DMS79 treated with DMSO at 0.1 percent for 48 hours (cell line): ENCODE results near the gene OSTF1.

Source experiments
- DNase-seq: peaks from one replicate; lab custom pipeline; 2025; lab: John Stamatoyannopoulos, UW

OSTF1 gene

DNA sequence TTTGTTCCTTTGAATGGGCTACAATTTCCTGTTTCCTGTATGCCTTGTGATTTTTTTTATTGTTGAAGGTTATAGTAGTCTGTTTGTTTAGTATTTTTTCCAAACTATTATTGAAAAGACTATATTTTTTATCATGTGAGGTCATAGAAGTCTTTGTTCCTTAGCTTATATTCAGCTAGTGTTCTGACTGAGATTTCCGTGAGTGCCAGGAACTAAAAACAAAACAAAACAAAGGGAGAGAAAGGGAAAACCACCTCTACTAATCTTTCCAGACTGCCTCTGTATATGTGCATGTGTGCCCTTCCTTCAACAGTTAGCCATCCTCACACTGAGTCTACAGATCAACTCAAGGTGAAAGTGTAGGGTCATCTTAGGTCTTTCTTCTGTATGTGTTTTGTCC lies 79.0 kb downstream of the OSTF1 start:
- no peak for DNase-seq

DNA sequence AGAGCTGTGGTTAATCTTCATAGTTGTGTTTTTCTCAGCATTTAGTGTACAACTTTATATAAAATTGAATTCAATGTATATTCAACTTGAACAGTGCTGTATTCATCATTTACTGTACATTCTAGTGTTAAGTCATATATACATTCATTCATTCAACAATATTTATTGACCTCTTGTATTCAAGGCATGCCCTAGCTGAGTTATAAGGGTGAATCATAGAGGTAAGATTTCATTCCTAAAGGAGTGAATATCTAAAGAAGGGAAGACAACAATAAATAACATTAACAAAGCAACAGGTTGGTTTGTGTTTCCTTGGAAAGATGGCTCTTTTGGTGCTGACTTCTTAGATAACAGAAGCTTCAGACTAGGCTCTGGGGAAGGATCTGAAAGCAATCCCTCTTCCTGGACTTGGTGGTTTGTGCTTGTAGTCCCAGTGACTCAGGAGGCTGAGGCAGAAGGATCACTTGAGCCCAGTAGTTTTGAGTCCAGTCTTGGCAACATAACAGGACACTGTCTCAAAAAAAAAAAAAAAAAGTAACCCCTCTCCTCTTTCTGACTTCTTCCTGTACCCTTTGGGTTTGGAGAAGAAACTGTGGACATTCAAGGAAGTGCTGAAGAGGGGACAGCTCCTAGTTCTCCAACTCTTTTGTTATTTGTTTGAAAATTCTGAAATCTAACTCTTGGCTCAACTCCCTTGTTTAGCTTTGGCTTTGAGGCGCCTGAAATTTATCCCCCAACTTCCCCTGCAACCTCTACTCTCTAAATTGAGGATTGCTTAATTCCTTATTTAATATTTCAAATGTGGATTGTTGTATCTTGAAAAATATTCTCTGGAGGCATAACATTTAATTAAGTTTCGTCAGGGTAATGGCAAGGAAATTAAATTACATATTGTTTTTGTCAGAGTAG lies 80.2 kb downstream of the OSTF1 start:
- DNase-seq: no peak

GRCh38 chr9:75169623-75170022 lies 81.3 kb downstream of the OSTF1 start:
- DNase-seq: no peak

- no peak for DNase-seq
These were observed 82.6 kb downstream of the OSTF1 start for GRCh38 chr9:75170898-75171360.

GRCh38 chr9:75175395-75175794 lies 87.1 kb downstream of the OSTF1 start:
- no peak for DNase-seq

DNA sequence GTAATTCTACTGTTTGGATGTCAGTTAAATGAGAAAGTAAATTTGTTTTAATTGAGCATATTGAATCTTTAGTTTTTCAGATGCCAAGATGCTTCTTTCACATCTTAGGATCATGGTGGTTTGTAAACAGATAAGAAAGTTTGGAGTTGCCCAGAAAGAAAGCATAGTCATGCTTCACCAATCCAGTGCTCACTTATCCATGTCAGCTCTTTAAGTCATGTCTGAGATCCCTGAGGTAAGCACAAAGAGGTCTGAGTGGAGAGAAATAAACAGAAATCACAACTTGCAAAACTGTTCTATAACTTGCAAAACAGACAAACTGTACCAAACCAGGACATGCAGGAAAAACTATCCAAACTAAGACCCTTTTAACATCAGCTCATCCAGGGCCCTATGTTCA lies 87.7 kb downstream of the OSTF1 start:
- DNase-seq: no peak

GRCh38 chr9:75181750-75182149 lies 93.4 kb downstream of the OSTF1 start:
- no peak for DNase-seq

- no peak for DNase-seq
These were observed 95.0 kb downstream of the OSTF1 start for GRCh38 chr9:75183306-75183705.

- DNase-seq: no peak
These were observed 96.2 kb downstream of the OSTF1 start for GRCh38 chr9:75184471-75184870.

DNA sequence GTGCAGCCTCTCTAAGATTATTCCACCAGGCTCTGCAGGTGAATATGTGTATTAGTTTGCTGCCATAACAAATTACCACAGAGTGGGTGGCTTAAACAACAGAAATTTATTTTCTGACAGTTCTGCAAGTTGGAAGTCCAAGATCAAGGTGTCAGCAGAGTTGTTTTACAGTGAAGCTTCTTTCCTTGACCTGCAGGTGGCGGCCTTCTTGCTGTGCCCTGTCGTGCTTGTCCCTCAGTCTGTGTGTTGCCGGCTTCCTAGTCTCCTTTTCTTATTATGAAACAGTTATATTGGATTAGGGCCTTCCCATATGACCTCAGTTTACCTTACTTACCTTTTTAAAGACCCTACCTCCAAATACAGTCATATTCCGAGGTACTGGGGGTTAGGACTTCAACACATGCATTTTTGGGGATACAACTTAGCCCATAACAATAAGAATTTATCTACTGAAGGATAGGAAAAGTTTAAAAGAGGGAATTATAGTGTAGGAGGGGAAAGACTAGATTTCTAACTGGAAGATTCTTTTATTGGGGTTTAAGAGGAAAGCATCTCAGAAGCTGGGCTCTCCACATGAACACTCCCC lies 97.4 kb downstream of the OSTF1 start:
- DNase-seq: no peak

DNA sequence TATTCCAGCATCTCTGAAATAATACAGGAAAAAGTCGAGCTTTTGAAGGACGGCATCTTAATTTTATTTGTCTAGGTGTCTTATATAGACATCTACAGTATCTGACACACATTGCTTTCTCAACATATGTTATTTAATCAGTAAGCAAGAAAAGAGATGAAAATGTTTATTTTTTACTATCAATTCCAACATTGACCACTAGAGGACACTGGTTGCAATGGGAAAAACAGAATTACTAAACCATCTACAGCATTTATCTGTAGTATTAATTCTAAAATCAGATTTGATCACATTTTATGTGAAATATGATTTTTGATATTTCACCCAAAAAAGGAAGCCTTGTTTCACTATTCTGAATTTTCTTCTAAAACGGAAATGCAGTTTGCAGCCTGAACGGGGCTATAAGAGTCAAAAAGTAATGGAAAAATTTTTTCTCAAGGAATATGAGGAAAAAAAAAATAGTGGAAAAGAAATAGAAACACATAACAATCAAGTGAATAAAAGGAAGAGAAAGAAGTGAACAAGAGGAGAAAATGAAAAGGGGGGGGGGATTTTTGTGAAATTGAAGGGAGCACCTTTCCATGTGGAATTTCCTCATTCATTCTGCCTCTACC lies 98.6 kb downstream of the OSTF1 start:
- peak; percentile 2 for DNase-seq

GRCh38 chr9:75188756-75189155 lies 100.4 kb downstream of the OSTF1 start:
- no peak for DNase-seq

DNA sequence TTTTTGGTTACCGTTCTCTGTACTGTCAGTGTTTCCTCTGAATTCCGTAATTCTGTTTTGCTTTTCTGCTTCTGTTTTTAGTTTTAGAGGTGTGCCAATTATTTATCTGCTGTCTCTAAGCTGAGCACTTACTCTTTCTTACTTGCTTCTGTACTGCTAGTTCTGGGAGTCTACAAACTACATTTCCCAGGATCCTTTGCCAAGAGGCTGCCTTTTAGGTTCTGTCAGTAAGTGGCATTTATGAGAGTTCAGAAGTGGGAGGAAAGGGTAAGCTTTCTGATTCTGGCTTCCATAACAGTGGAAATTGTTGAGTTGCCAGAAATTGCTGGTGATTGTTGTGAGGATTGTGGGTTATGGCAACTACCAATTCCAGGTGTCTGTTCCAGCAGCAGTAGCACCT lies 102.4 kb downstream of the OSTF1 start:
- DNase-seq: no peak
